ENCODE results near the gene ENDOV. TPM values are rescaled to one million over a fixed set of nuclear protein-coding genes. Genes with fewer than 3 reads are reported as not detected.

The ENDOV gene
- total RNA-seq, 1 experiment from 2014 or later: 45.6 TPM

- Histone ChIP-seq H4K20me1 (ENCODE audit: insufficient read depth) (no peaks in the 10 kb centered on the region), H3K36me3 (ENCODE audit: control insufficient read depth in 1 of 2, insufficient read depth in 2 of 2, low read length in 2 of 2) (0 out of 4 replicates have a peak, but pooled peaks cover 0 to 1% of the 10 kb centered on the region in 2 experiments), H3K9ac (ENCODE audit: low read length) (no peak overlapping the region), H3K79me2 (ENCODE audit: insufficient read depth, low read length) (no peaks in the 10 kb centered on the region), H3K4me1 (ENCODE audit: control insufficient read depth in 1 of 2, insufficient read depth in 2 of 2, low read length in 2 of 2) (0 out of 4 replicates have a peak, but pooled peaks cover 0 to 2% of the 10 kb centered on the region in 2 experiments), H3K9me3 (ENCODE audit: control insufficient read depth in 1 of 2, insufficient read depth in 1 of 2, low read depth in 1 of 2, low read length in 2 of 2) (no peaks in the 10 kb centered on the region), H3K27me3 (ENCODE audit: insufficient read depth, low read length) (no peaks in the 10 kb centered on the region), H2AFZ (ENCODE audit: low read depth, low read length, poor library complexity, severe bottlenecking) (no peak overlapping the region), H3K9me2 (ENCODE audit: insufficient read depth) (no peaks in the 10 kb centered on the region), H3K27ac (ENCODE audit: low read depth, low read length) (no peak overlapping the region), H3K4me2 (ENCODE audit: low read length) (no peak overlapping the region), H3K4me3 (replicated peaks in 1 of 2; ENCODE audit: low read depth in 1 of 2, low read length in 2 of 2) (no peak overlapping the region)
- CTCF ChIA-PET: no interaction called here
- TF ChIP-seq CTCF (IDR thresholded peaks at IDR 0.05 in 2 of 3, conservative IDR thresholded peaks at IDR 0.05 in 1 of 3; ENCODE audit: borderline replicate concordance in 1 of 3, insufficient read depth in 1 of 3, low read depth in 2 of 3, low read length in 2 of 3) (no peak), CBX3 (IDR thresholded peaks at IDR 0.05; ENCODE audit: low read depth) (no peak), REST (IDR thresholded peaks at IDR 0.05; ENCODE audit: low read depth) (no peak), EZH2phosphoT487 (IDR thresholded peaks at IDR 0.05; ENCODE audit: borderline replicate concordance) (no peak), SRF (IDR thresholded peaks at IDR 0.05; ENCODE audit: low read depth) (no peak), POLR2AphosphoS5 (IDR thresholded peaks at IDR 0.05; ENCODE audit: low read depth, low read length) (no peak), EZH2 (IDR thresholded peaks at IDR 0.05) (no peak), EGR1 (IDR thresholded peaks at IDR 0.05; ENCODE audit: low read depth) (no peak), RAD21 (IDR thresholded peaks at IDR 0.05; ENCODE audit: low read depth) (no peak), TCF7L2 (IDR thresholded peaks at IDR 0.05; ENCODE audit: borderline replicate concordance, extremely low read depth, insufficient read depth, insufficient read length) (no peak), ZFX (IDR thresholded peaks at IDR 0.05) (no peak), ELF1 (IDR thresholded peaks at IDR 0.05; ENCODE audit: borderline replicate concordance, low read depth) (no peak), YY1 (IDR thresholded peaks at IDR 0.05; ENCODE audit: extremely low read depth, insufficient replicate concordance, low read depth, low read length) (no peak), CEBPB (IDR thresholded peaks at IDR 0.05; ENCODE audit: low read depth) (no peak), JUND (IDR thresholded peaks at IDR 0.05) (no peak), ATF3 (IDR thresholded peaks at IDR 0.05) (no peak), SP1 (IDR thresholded peaks at IDR 0.05; ENCODE audit: low read depth) (no peak), ZNF274 (IDR thresholded peaks at IDR 0.05; ENCODE audit: low read depth, low read length) (no peak)
- POLR2A ChIA-PET: no interaction called here
- DNase-seq (ENCODE audit: low read depth, low spot score) (no peak), ATAC-seq (no peak)
- intact Hi-C loops (cut with micrococcal nuclease): no loop called here
- BruUV-seq (replicated peaks): no TSS peak
- RAD21 ChIA-PET (ENCODE audit: low non-redundant PET in 1 of 2, low total read pairs in 2 of 2, uncharacterized antibody in 2 of 2, unreplicated experiment in 2 of 2): no interaction called here
Measured at GRCh38 chr17:80396157-80397033, 18.6 kb upstream of the ENDOV start.

Data from HCT116 (cell line).